IPS-NIHi11 (cell line): ENCODE measurements around the gene LYL1.

ENCODE experiments used
- DNase-seq: peaks from one replicate; pipeline ENCODE4 v3.0.0; 2012; ENCODE audit warnings: mixed read lengths, low spot score

Gene LYL1

DNA sequence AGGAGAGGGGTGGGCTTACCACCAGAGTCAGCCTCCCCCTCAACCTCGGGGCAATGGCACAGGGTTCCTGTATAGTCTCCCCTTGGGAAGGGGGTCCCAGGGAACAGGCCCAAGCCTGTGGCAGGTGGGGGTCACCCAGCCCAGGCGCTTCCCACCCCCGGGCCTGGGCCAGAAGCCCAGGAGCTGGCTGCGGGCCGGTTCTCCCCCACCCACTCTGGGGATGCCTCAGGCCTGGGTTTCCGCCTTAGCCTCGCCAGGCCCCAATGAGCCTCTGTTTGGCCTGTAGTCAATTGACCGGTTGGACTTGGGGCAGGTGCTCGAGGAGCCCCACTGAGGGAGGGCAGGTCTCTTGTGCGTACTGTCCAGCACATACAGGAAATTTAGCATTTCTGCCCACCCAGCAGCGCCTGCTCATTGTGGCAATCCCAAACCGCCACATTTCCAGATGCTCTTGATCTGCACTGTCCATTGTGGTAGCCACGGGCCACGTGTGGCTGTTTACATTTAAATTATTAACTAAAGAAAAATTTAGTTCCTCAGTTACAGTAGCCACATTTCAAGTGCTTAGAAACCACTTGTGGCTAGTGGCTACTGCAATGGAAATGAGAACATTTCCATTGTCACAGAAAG, 9.9 kb downstream of the LYL1 start:
- no peak for DNase-seq

DNA sequence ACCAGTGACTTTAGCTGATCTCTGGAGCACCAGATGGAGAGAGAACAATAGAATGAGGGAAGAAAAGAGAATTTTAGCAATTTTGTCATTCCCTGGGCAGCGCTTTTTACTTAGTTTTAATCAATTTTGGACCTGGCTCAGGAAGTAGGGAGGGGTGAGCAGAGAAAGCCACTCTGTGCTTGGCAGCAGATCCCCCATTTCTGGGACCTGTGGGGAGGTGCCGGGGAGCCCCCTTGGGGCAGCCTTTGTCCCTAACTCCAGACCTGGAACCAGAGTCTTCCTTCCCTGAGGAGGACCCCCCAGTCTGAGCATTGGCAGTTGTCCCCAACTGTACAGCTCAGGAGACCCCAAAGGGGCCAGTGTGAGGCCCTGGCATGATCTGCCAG, 10.5 kb downstream of the LYL1 start:
- no peak for DNase-seq

DNA sequence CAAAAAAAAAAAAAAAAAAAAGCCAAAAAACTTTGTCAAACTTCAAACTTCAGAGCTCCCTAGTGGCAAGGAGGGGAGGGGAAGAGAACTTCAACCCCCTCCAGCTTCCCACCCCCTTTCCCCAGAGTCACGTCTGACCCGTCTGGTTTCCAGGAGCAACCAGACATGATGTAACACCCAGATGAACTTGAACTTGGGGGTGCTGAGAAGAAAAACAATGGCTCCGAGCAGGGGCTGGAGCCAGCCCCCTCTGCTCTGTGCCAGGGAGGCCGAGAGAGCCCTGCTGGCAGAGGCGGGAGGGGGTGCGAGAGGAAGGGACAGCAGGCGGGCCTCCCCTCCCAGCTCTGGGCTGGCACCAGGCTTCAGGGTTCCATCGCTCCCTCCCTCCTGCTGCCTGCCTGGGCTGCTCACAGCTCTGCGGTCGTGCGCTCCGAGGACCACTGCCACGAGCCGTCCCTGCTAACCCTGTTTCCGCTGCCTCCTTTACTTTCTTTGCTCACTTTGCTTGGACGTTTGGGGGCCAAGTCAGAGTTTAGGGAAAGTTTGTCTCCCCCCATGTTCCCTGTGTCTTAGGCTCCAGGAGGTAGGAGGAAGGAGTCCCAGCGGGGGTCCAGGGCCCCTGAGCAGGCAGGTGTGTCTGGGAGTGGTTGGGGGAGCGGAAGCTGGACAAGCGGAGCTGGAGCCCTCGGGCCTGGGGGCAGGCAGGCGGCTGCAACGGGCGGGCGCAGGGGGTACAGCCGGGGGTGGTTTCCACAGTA, 11.1 kb downstream of the LYL1 start:
- DNase-seq: peak; percentile 61

DNA sequence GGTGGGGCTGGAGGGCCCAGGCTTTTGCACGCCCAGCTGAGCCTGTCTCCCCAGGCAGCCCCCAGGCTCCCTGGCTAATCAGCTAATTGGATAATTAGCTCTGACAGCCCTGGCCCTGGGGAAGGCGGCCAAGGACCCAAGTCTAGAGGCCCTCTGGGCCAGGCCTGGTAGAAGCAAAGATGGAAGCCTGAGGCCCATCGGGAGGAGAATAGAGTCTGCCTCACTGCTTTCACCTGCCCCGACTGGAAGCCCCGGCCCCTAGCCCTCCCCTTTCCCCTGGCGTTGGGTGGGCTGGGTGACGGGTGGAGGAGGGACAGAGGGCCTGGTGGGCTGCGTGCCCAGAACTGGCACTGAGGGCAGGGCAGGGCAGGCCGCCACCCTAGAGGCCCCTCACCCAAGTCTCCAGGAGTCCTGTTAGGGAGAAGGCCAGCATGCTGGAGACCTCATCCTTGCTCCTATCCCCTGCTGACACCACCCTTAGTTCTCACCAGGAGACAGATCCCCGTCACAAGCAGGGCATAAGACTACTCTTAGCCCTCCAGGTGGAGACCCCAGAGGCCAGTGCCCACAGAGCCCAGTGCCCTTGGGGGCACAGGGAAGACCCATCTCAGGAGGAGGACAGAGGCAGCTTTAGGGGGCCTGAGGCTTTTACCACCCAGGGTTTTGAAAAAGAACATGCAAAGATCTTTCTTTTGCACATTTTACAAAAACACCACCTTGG, 12.0 kb downstream of the LYL1 start:
- no peak for DNase-seq

DNA sequence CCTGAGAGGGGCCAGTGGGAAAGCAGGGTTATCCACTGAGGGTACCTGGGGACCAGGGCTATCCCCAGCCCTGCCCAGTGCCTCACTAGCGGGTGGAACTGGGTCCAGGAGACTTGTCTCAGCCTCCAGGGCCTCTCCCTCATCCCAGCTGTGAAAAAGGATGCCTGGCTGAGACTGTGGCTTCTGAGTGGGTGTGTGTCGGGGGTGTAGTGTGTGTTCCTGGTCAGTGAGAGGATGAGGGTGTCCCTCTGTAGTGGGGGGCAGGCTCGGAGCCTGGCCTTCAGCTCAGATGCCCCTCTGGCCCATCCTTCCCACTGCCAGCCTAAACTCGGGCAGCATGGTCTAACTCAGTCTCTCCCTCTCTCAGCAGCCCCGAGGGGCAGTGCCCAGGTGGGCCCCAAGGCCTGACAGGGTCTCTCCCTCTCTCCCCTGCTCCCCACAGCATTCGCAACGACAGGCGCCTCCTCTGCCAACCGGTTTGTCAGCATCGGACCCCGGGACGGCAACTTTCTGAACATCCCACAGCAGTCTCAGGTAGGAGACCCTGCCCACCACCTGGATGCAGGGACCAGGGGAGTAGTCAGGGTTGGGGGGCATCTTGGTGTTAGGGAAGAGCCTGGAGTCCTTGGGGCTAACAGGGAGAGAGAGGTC, 12.7 kb downstream of the LYL1 start:
- no peak for DNase-seq

DNA sequence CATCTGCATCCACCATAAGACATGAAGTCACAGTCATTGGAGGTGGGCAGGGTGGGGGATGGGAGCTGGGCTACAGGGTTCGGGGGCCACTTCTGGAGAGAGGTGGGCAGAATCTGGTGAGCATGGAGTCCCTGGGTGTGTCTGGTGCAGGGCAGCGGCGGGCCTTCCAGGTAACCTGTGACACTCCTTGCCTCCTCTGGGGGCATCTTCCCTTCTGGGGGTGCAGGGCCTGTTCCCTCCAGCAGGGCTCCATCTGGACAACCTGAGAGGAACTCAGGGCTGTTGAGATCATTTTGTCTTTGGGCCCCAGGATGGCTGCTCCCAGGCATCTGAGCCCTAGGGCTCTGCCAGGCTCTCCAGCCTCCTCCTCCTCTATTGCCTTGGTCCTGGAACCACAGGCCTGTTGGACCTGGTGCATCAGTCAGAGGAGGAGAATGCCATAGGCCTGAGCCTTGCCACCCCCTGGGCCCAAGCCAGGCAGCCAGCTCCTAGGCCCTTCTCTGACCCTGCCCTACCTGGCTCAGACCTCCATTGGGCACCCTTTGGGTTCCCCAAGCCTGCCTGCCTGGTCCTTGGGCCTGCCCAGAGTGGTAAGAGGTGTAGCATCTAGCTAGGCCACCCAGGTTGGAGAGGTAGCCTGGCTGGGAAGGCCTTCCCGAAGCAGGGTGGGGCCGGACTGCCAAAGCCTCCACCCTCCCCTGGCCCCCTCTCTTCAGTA, 13.4 kb downstream of the LYL1 start:
- DNase-seq: peak; percentile 76

DNA sequence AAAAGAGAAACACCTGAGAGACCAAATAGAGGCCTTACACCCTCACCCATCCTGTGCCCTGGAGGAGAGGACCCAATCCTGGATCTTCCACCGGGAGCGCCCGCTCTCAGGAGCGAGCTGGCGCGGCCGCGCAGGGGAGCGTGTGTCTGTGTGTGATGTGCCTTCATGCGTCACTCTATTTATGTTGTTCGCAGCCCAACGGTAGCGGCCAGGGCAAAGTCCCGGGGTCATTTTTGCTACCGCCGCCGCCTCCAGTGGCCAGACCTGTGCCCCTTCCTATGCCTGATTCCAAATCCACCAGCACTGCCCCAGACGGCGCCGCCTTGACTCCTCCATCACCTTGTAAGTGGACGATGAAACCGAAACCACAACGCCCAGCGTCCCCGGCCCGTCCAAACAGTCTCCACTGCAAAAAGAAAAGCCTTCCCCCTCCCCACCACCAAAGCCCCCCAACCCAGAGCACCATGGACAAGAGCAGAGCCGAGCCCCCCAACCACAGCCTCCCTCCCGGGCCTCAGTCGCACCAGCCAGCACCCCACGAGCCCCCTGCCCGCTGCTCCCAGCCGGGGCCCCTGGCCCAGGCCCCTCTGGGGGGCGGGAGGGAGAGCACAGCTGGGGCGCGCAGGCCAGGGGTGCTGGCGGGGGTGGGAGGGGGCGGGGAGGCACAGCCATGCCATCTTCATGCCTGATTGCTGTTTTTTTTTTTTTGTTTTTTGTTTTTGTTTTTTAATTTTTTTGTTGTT, 14.7 kb downstream of the LYL1 start:
- no peak for DNase-seq

DNA sequence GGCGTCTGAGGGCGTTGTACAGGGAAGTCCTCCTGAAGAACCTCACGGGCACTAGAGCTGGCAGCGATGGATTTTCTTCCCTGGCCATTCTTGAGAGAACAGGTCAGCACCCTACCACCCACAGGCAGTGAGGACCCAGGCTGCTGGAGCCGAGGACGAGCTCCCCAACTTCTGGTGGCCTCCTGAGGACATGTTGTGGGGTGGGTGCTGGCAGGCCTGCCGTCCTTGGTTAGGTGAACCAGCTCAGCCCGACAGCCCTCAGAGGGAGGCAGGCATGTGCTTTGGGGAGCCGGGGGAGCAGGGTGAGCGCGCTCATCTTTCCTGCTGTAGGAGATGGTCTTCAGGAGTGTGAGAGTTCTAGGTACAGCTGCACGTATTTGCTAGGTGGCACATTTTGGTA, 15.4 kb downstream of the LYL1 start:
- DNase-seq: no peak

DNA sequence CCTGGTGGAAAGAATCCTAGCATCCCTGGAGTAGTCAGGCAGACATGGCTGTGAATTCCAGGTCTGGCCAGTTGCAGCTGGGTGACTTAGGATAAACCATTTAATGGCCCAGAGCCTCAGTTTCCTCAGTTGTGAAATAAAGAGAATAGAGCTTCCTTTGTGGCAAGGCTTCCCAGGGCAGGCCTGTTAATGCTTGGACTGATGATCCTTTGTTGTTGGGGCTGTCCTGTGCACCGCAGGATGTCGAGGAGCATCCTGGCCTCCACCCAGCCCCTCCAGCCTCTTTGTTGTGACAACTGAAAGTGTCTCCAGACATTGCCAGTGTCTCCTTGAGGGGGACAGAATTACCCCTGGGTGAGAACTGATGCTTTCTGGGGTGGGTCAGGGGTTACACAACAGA, 16.3 kb downstream of the LYL1 start:
- no peak for DNase-seq

DNA sequence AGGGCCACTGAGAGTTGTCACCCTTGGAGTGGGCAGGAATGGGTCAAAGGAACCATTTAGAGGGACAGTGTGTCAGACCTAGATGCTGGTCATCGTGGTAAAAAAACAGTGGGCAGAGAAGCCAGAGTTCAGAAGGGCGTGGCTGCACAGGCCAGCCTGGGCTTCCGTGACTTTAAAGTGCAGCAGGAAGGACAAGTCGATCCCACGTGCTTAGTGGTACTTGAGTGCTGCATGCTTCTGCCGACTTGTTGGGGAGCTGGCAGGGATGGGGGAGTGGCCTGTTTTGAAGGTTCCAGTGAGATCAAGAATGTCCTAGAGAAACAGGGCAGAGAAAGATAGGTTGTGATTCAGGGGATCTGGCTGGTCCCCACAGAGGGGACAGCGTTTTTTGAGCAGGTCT, 17.0 kb downstream of the LYL1 start:
- DNase-seq: no peak

DNA sequence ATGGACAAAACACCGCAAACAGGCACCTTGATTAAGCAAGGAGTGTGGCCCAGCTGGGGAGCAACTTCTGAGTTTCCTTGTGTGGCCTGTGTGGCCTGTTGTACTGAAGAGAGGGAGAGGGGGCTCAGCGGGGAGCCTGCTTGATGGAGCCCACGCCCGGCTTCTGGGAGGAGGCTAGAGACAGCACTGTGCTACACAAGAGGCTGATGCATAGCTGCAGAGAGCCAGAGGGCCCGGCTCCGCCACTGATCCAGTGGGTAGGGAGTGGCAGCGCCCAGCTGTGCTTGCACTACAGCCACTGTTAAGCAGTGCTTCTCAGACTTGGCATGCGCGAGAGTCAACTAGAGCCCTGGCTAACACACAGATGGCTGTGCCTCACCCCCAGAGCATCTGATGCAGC, 19.0 kb downstream of the LYL1 start:
- no peak for DNase-seq

DNA sequence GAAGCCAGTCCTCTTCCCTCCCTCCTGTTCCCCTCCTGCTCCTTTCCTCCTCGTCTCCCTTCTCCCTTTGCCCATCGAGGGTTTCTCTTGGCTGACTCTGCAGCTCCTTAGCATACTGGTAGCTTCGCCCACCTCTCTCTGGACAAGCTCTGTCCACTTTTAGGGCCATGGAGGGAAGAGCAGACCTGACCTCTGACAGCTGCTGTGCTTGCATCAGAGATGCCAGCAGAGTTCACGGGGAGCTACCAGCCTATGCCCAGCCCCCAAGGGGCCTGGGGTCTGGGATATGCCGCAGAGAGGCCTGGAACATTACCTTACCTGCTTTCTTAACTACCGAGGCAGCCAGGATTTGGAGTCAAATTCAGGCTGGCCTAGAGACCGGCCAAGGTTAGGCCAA, 19.7 kb downstream of the LYL1 start:
- no peak for DNase-seq

DNA sequence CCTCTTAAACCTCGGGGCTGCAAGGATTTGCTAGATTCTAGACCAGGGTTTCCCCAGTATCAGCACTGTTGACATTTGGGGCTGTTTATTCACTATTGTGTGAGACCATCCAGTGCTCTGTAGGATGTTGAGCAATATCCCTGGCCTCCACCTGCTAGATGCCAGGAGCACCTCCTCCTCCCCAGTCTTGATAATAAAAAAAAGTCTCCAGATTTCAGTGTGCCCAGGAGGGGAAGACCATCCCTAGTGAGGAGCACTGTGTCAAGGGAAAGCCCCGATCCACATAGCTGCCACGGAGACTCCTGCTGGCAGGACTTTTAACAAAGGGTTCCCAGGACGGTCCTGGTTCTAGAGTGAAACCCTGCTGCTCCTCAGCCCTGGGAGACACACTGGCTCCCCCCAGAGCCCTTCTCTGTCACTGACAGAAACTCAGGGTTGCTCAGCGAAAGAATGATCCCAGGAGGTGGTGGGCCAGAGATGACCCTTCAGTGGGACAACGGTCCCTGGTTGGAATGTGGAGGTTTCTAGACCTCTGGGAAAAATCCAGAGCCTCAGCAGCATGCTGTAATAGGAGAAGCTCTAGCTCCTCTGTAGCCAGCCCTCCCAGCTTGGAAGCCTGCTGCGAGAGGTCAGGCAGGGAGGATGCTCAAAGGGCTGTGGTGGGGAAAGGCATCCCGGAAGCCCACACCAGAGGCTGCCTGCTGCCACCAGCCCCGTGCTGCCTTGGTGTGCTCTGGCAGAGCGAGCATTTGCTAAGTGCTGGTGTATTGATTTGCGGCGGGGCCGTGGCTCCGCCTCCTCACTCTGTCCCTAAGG, 20.3 kb downstream of the LYL1 start:
- DNase-seq: peak; percentile 70

DNA sequence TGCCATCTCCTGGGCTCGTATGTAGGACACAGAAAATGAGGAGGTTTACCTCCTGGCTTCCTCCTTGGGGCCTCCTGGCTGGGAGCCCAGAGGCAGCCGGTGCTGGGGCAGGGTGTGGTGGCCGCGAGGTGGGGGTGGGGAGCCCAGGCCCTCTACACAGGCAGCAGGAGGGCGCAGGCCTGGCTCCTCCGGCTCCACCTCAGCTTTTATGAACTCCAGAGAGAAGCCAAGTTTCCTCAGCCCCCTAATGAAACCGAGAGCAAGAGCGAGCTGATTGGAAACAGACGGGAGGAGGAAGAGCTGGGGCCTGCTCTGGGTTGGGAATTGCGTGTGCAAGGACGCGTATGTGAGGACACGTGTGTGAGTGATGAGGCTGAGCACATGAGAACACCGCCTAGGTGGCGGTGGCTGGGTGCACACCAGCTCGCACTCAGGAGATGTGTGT, 23.1 kb downstream of the LYL1 start:
- DNase-seq: no peak

DNA sequence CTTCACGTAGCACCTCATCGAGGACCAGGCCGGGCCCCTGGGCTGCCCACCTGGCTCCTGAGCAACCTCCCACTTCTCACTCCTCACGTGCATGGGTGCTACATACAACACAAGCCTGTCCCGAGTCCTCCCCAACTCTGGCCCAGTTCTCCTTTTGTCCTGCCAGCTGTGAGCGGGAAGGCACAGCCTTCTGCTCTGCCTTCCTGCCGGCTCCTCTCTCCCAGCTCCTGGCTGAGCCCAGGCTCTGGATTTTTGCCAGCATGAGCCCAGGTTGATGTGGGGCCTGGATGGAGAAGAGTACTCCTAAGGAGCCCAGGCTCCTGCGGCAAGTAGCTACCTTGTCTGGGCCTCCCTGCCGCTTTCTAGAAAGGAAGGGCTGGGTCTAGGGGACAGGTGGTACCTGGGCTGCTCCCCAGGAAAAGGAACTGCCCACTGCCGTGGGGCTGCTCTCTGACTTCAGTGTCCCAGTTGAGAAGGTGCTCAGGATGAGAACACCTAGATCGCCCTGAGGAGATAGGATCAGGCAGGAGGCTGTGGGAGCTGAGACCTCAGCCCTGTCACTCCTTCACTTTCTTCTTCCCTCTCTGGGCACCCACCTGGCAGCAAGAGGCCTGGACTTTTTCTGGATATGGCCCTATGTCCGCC, 23.6 kb downstream of the LYL1 start:
- no peak for DNase-seq

DNA sequence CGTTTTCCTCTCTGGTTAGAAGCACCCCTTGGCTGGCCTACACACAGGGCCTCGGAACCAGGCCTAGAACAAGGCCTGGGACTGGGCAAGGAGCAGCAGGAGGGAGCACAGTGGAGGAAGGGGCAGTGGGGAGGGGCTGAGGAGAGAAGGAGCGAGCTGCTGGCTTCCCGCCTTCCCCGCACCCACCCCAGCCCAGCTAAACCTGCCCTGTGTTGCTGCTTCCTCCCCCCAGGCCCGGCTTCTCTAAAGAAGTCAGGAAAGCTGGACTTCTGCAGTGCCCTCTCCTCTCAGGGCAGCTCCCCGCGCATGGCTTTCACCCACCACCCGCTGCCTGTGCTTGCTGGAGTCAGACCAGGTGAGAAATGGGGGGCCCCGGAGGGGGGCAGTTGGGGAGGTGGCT, 24.3 kb downstream of the LYL1 start:
- no peak for DNase-seq

DNA sequence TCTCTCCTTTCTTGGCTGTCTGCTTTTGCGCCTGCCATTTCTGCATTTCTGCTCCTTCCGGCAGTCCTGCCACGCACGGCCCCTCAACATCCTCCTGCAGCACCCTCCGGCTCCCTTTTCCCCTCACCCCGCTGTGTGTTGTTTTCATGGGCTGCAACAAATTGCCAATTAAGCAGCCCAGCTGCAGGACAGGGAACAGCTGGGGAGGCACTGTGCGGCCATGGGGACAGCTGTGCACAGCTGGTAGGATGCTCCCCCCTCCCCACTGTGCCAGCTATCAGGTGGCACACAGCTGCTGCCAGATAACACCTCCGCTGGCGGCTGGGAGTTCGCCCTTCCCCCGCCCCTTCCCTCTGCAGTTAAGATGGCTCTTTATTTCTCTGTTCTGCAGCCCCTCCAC, 25.4 kb downstream of the LYL1 start:
- DNase-seq: no peak

DNA sequence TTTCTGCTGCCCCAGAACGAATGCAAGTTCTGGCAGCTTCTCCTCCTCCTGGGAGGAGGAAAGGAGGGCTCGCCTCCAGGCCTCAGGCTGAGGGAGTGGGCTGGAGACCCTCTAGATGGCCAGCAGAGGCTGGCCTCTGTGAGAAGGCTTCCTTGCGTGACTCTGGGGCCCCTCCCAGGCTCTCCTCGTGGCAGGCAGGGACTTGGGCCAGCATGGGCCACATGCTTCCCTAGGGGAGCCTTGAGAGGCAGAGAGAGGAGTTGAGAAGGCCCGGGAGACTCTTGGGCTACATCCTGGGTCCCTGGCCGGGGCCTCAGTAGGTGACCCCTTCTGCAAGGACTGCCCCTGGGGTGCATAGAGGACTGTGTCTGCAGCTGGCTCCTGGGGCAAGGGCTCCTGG, 25.9 kb downstream of the LYL1 start:
- no peak for DNase-seq

DNA sequence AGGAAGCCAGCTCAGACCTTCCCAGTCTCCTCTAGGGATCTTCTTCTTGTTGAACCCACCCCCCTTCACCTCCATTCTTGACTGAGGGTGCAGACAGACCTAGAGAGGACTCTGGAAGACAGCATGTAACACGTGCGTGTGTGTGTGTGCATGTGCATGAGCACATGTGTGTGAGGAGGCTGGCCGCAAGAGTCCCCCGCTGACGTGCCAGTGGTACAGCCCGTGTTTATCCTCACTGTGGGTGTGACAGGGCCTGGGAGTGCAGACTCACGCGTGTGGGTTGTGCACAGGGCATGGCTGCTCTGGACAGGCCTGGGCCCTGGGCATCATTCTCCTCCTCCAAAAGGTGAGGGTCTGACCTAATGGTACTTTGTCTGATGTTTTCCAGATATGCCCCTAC, 26.3 kb downstream of the LYL1 start:
- no peak for DNase-seq

DNA sequence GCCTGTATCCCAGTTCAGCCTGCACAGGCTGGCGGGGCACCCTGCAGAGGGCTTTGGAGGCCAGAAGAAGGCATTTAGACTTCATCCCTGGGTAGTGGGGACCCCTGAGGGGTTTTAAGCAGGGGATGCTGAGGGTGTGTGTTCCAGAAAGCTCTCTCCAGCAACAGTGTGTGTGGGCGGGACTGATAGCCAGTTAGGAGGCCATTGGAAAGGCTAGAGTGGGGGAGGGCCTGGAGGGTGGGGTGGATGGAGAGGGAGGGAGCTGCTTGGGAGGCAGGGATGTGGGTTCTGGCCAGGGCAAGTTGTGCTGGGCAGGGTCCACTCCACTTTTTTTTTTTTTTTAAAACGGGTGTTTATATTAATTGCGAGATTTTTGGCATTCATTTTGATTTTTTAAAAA, 28.3 kb downstream of the LYL1 start:
- DNase-seq: no peak
